ENCODE results near the gene PRKD1. TPM values are rescaled to one million over a fixed set of nuclear protein-coding genes. Genes with fewer than 3 reads are reported as not detected.
"Not testable (repeated sequence)": the region's sequence is repeated elsewhere in the genome, so short reads cannot be mapped to it uniquely, and the experiment has no call there.

The PRKD1 gene
- total RNA-seq, 3 donors from 2014 or later: 0.93 to 10.2 (median 3.1) TPM

DNA sequence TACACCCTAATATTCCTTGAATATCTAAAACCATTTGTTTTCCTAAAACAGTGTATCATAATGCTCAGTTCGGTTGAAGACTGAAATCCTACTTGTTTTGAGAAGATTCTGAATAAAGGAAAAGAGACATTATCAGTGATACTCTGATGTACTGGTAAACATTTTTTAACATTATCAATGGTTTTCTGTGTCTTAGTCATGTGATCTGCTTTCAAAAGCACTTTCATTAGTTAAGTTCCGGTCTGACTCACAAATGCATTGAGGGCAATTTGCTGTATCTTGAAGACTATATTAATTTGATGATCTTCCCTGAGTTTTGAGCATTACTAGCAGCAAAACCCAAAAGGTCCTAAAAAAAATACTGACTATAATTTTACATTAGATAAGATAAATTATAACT is 145.6 kb downstream of the PRKD1 start:
- H3K36me3 ChIP-seq (ENCODE audit: low read depth): no peaks in the 10 kb centered on the region
- intact Hi-C loops (cut with DNase I, micrococcal nuclease): no loop called here
- H3K4me3 ChIP-seq: no peak overlapping the region
- TF ChIP-seq, protein P1, sequence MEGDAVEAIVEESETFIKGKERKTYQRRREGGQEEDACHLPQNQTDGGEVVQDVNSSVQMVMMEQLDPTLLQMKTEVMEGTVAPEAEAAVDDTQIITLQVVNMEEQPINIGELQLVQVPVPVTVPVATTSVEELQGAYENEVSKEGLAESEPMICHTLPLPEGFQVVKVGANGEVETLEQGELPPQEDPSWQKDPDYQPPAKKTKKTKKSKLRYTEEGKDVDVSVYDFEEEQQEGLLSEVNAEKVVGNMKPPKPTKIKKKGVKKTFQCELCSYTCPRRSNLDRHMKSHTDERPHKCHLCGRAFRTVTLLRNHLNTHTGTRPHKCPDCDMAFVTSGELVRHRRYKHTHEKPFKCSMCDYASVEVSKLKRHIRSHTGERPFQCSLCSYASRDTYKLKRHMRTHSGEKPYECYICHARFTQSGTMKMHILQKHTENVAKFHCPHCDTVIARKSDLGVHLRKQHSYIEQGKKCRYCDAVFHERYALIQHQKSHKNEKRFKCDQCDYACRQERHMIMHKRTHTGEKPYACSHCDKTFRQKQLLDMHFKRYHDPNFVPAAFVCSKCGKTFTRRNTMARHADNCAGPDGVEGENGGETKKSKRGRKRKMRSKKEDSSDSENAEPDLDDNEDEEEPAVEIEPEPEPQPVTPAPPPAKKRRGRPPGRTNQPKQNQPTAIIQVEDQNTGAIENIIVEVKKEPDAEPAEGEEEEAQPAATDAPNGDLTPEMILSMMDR (IDR thresholded peaks at IDR 0.05): no peak
- no peaks in the 10 kb centered on the region for H3K4me1 ChIP-seq (ENCODE audit: low read depth)
- ATAC-seq (no peak), DNase-seq (no peak)
- peaks cover 7% of the 10 kb centered on the region for H3K9me3 ChIP-seq

DNA sequence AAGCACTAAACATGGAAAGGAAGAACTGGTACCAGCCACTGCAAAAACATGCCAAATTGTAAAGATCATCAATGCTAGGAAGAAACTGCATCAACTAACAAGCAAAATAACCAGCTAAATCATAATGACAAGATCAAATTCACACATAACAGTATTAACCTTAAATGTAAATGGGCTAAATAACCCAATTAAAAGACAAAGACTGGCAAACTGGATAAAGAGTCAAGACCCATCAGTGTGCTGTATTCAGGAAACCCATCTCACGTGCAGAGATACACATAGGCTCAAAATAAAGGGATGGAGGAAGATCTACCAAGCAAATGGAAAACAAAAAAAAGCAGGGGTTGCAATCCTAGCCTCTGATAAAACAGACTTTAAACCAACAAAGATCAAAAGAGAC is 150.5 kb downstream of the PRKD1 start:
- H3K4me1 ChIP-seq (ENCODE audit: low read depth); H3K4me3 ChIP-seq; H3K9me3 ChIP-seq; DNase-seq; ATAC-seq; intact Hi-C loops (cut with DNase I, micrococcal nuclease); H3K36me3 ChIP-seq (ENCODE audit: low read depth): not testable (repeated sequence)

DNA sequence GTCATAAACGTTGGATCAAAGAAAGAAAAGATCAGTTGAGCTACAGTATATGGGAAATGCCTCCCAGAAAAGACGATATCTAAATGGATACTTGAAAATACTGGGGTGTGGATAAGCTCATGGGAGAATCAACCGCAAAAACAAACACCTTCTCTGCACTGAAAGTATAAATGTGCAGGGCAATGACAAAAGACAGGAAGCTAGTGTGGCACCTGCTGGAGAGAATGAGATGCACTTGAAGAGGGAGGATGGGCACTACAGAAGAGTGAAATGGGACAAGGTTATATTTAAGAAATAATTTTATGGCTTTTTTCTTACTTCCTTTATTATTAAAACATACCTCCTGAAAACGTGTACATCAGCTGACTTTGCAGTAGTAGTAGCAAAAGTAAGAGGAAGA is 153.7 kb downstream of the PRKD1 start:
- Histone ChIP-seq H3K36me3 (ENCODE audit: low read depth) (no peaks in the 10 kb centered on the region), H3K4me1 (ENCODE audit: low read depth) (no peaks in the 10 kb centered on the region), H3K9me3 (peaks cover 7% of the 10 kb centered on the region), H3K4me3 (no peak overlapping the region)
- intact Hi-C loops (cut with DNase I, micrococcal nuclease): no loop called here
- TF ChIP-seq, protein P1 (IDR thresholded peaks at IDR 0.05): no peak
- DNase-seq (no peak), ATAC-seq (no peak)

DNA sequence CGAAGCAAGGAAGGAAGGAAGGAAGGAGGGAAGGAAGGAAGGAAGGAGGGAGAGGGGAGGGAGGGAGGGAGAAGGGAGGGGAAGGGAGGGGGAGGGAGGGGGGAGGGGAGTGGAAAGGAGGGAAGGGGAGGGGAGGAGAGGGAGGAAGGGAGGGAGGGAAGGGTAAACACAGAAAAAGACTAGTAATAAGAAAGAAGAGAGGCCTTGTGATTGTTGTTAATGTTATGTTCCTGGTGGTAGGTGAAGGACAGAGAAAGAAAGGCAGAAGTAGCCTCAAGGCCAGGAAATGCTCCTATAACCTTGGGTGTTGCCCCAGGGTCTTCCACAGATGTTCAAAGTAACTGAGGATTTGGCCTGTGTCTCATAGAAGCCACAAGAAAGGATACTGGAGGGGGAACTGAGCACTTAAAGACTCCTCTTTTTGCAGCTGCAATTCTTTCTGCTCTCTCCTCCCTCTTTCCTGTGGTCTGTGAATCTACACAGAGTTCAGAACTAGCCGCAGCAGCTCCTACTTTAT is 164.2 kb downstream of the PRKD1 start:
- DNase-seq: no peak
- Histone ChIP-seq H3K36me3 (ENCODE audit: low read depth) (no peaks in the 10 kb centered on the region), H3K4me1 (ENCODE audit: low read depth) (no peaks in the 10 kb centered on the region), H3K9me3 (no peaks in the 10 kb centered on the region), H3K4me3 (no peak overlapping the region)
- no peak for ATAC-seq
- intact Hi-C loops (cut with DNase I, micrococcal nuclease): no loop called here
- TF ChIP-seq, protein P1 (IDR thresholded peaks at IDR 0.05): no peak

DNA sequence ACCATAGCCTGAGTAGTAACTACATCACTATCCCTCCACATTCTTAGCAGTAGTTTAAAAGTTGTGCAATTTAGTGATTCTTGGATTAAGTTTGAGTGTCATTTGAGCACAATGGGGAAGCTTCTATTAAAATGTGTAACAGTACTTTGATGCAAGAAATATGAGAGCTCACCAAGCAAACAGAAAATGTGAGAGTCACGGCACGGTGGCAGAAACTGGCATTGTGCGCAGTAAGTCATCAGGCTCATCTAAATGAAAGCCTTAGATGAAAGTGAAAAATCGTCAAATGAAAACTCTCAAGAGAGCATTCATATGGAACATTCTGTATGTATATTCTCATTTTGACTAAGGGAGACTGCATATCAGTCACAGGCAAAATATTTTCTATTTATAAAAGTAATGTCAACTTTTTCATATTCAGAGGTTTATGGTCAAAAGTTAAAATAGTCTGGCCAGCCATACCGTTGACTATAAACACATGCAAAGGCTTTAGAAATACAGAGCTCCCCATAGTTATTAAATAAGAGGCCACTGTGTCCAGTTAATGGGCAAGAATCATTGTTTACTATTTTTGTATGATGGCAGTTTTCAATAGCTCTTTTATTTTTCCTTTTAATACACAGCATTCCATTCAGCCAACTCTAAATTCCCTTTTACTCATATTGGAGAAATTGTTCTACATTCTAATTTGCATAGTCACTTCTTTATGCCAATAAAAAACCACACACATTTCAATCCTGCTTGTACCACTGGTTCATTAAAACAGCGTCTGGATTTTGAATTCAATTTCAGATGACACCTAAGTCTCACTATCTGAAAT is 167.9 kb downstream of the PRKD1 start:
- intact Hi-C loops (cut with DNase I, micrococcal nuclease): no loop called here
- Histone ChIP-seq H3K9me3 (no peaks in the 10 kb centered on the region), H3K4me3 (no peak overlapping the region), H3K4me1 (ENCODE audit: low read depth) (no peaks in the 10 kb centered on the region), H3K36me3 (ENCODE audit: low read depth) (no peaks in the 10 kb centered on the region)
- ATAC-seq (no peak), DNase-seq (no peak)
- TF ChIP-seq, protein P1 (IDR thresholded peaks at IDR 0.05): no peak

DNA sequence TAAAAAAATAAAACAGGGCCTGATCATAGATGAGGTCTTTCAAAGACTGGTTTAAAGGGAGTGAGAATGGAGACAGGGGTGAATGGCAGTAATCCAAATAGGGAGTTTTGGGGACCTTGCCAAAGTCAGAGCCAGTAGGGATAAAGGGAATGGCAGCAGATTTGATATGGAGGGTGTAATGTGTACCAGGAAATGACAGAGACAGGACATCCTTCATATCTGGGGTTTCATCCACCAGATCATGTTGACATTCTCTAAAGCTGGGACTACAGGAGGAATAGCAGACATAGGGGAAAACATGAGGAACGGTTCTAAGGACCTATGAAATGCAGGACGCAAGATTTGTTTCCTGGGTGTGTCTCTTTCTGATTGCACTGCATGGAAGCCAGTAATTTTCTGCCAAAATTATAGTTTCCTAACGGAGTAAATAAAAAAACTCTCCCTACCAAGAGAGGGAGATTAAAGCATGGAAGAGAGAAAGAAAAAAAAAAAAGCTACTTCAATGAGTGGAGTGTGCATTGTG is 169.9 kb downstream of the PRKD1 start:
- intact Hi-C loops (cut with DNase I, micrococcal nuclease): no loop called here
- Histone ChIP-seq H3K4me3 (no peak overlapping the region), H3K9me3 (no peaks in the 10 kb centered on the region), H3K4me1 (ENCODE audit: low read depth) (no peaks in the 10 kb centered on the region), H3K36me3 (ENCODE audit: low read depth) (no peaks in the 10 kb centered on the region)
- TF ChIP-seq, protein P1 (IDR thresholded peaks at IDR 0.05): no peak
- DNase-seq (no peak), ATAC-seq (no peak)
